D341Med (cell line): ENCODE data around the gene TSSK6.

Source experiments
- DNase-seq: peaks from one replicate; pipeline ENCODE4 v3.0.0; 2012; ENCODE audit warnings: low spot score

TSSK6 gene

GRCh38 chr19:19505669-19506326 is 9.6 kb downstream of the TSSK6 start:
- no peak for DNase-seq

- no peak for DNase-seq
These were observed 10.3 kb downstream of the TSSK6 start for GRCh38 chr19:19504754-19505668.

- DNase-seq = no peak
These were observed 12.3 kb downstream of the TSSK6 start for GRCh38 chr19:19502808-19503602.

- DNase-seq = no peak
These were observed 13.1 kb downstream of the TSSK6 start for GRCh38 chr19:19502281-19502680.

GRCh38 chr19:19501798-19502197 is 13.6 kb downstream of the TSSK6 start:
- no peak for DNase-seq

- DNase-seq = no peak
These were observed 14.2 kb downstream of the TSSK6 start for GRCh38 chr19:19500975-19501644.

GRCh38 chr19:19499272-19499995 is 15.9 kb downstream of the TSSK6 start:
- no peak for DNase-seq

GRCh38 chr19:19498255-19498991 is 16.9 kb downstream of the TSSK6 start:
- DNase-seq = no peak

GRCh38 chr19:19495614-19496603 is 19.4 kb downstream of the TSSK6 start:
- no peak for DNase-seq

GRCh38 chr19:19493841-19494546 is 21.4 kb downstream of the TSSK6 start:
- no peak for DNase-seq

- DNase-seq = no peak
These were observed 23.2 kb downstream of the TSSK6 start for GRCh38 chr19:19492026-19492610.

GRCh38 chr19:19491321-19492025 is 23.9 kb downstream of the TSSK6 start:
- DNase-seq = no peak

GRCh38 chr19:19490214-19490968 is 25.0 kb downstream of the TSSK6 start:
- DNase-seq = peak; percentile 85

- no peak for DNase-seq
These were observed 25.5 kb downstream of the TSSK6 start for GRCh38 chr19:19489804-19490204.

- DNase-seq = no peak
These were observed 26.3 kb downstream of the TSSK6 start for GRCh38 chr19:19488875-19489690.
